ENCODE data around the gene SCP2.

DNA sequence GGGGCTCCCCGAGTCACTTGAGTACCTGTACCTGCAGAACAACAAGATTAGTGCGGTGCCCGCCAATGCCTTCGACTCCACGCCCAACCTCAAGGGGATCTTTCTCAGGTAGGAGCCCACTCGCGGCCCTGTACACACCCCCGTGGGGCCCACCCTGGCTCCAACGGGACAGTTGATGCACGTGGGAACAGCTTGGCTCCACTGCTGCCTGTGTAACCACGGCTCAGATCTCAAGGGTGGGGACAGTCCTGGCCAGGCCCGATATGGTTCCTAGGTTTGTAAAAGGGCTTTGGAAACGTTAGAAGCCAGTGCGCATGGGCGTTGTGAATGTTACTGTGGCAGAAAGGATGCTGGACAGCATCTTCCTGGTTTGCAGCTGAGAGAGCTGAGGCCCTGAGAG is 153.7 kb downstream of the SCP2 start:
- TF ChIP-seq, protein P1, sequence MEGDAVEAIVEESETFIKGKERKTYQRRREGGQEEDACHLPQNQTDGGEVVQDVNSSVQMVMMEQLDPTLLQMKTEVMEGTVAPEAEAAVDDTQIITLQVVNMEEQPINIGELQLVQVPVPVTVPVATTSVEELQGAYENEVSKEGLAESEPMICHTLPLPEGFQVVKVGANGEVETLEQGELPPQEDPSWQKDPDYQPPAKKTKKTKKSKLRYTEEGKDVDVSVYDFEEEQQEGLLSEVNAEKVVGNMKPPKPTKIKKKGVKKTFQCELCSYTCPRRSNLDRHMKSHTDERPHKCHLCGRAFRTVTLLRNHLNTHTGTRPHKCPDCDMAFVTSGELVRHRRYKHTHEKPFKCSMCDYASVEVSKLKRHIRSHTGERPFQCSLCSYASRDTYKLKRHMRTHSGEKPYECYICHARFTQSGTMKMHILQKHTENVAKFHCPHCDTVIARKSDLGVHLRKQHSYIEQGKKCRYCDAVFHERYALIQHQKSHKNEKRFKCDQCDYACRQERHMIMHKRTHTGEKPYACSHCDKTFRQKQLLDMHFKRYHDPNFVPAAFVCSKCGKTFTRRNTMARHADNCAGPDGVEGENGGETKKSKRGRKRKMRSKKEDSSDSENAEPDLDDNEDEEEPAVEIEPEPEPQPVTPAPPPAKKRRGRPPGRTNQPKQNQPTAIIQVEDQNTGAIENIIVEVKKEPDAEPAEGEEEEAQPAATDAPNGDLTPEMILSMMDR (conservative IDR thresholded peaks at IDR 0.05; ENCODE audit: low read depth, low read length): no peak
- TF ChIP-seq EZH2 (IDR thresholded peaks at IDR 0.05; ENCODE audit: borderline replicate concordance, low read depth, low read length, poor library complexity, severe bottlenecking): no peak

Measured in A673 (cell line).